ENCODE data around the gene MOK.

The MOK gene

GRCh38 chr14:102223682-102224081 is 81.3 kb downstream of the MOK start:
- ChIA-PET CTCF (interaction anchor here (2.0 to 2.6 kb wide), 2 partner anchors 12 to 91 kb away, joined by 6 to 17 read pairs; no protein-coding TSS in a partner anchor), POLR2A (no interaction called here)

DNA sequence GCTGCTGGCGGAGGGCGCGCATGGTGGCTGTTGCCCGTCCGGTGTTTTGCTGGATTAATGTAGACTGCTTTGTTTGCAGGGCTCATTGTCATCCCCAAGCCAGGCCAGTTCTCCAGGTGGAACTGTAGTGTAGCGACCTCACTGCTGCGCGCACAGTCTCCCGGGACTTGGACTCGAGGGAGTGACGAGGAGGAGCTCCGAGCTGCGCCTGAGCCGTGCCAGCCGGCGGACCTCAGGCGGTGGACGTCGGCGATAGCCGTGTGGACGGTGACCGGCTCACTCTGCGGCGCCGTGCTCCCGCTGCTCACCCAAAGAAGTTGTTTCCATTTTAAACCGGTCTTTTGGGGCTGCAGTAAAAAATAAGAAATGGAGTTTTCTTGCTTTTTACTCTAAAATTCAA is 82.2 kb downstream of the MOK start:
- no peak overlapping the region for H3K4me3 ChIP-seq (ENCODE audit: low read depth, low read length)
- no peak for DNase-seq (ENCODE audit: low read depth, low spot score)
- TF ChIP-seq CTCF (IDR thresholded peaks at IDR 0.05; ENCODE audit: insufficient read depth, low read length, missing control alignments): no peak
- ChIA-PET POLR2A (no interaction called here), CTCF (no interaction called here)

More at GRCh38 chr14:102223682-102224081, 81.3 kb downstream of the MOK start:
- no peak overlapping the region for H3K4me3 ChIP-seq (ENCODE audit: low read depth, low read length)
- TF ChIP-seq CTCF (IDR thresholded peaks at IDR 0.05; ENCODE audit: insufficient read depth, low read length, missing control alignments): no peak
- no peak for DNase-seq (ENCODE audit: low read depth, low spot score)

DNA sequence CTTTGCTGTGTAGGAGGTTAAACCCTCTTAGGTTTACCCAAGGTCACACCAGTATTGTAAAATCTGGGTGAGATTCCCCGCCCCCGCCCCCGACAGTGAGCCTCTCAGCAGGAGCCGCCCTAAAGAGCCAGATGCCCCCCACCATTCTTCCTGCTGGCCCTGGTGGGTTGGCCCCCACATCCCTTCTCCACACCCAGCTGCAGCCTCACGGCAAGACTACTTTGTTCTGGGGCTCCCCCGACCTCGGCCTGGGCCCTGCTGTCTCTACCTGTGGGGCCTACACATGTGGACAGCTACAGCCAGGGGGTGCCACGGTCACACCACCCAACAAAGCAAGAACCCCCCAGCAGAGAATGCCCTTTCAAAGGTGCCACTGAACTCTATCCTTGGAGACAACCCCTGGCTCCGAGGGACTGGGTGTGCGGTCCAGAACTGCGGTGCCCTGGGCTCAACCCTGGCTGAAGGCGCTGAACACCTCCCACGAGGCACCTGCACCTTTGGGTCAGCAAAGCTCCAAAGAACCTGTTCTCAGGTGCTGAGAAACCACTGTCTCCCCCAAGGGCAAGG is 82.9 kb downstream of the MOK start:
- no peak overlapping the region for H3K4me3 ChIP-seq (ENCODE audit: low read depth, low read length)
- CTCF ChIA-PET: interaction anchor here (1.2 to 1.8 kb wide), 3 partner anchors 12 to 92 kb away, joined by 4 to 8 read pairs (median 7); no protein-coding TSS in a partner anchor
- TF ChIP-seq CTCF (IDR thresholded peaks at IDR 0.05; ENCODE audit: insufficient read depth, low read length, missing control alignments): no peak
- POLR2A ChIA-PET: no interaction called here
- DNase-seq (ENCODE audit: low read depth, low spot score): no peak

DNA sequence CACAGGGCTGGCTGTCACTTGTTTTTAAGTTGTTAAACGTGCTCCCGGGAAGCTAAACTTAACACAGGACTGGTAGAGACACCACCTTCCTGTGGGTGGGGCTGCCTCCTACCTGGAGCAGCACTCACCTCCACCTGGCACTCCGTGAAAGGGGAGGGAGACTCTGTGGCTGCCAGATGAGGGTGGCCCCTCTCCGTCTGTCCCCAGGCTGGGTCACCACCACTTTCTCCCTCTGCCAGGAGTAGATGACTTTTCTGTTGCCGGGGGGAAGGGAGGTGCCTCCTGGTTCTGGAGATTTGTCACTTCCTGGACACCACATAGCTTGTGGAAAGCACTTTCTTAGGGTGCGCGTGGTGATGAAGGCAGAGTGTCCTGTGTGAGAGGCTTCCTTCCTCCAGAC is 83.9 kb downstream of the MOK start:
- POLR2A ChIA-PET: no interaction called here

DNA sequence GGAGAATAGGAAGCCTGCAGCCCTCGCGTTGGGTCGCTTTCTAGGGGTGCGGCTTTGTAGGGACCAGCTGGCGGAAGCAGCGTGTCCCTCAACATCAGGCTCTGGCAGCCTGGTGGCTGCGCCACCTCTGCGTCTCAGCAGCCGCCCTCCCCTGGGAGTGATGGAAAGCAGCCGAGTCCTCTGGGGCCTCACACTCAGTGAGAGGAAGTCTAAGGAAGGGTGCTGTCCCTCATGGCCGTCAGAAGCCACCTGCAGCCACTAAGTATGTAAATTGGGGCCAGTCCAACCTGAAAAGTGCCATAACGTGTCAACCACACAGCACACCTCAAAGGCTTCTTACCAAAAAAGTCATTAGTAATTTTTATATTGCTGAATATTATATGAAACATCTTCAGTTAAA is 84.9 kb downstream of the MOK start:
- POLR2A ChIA-PET: interaction anchor here (0.6 kb wide), 2 partner anchors 33 to 136 kb away, joined by 3 read pairs; no protein-coding TSS in a partner anchor
- TF ChIP-seq CTCF (IDR thresholded peaks at IDR 0.05; ENCODE audit: insufficient read depth, low read length, missing control alignments): no peak

More for the DNA sequence above, 83.9 kb downstream of the MOK start:
- CTCF ChIA-PET: interaction anchor here (1.0 to 1.8 kb wide), 4 partner anchors 9 to 93 kb away, joined by 3 to 8 read pairs (median 6); no protein-coding TSS in a partner anchor
- no peak for TF ChIP-seq CTCF (IDR thresholded peaks at IDR 0.05; ENCODE audit: insufficient read depth, low read length, missing control alignments)
- H3K4me3 ChIP-seq (ENCODE audit: low read depth, low read length): no peak overlapping the region
- DNase-seq (ENCODE audit: low read depth, low spot score): no peak

DNA sequence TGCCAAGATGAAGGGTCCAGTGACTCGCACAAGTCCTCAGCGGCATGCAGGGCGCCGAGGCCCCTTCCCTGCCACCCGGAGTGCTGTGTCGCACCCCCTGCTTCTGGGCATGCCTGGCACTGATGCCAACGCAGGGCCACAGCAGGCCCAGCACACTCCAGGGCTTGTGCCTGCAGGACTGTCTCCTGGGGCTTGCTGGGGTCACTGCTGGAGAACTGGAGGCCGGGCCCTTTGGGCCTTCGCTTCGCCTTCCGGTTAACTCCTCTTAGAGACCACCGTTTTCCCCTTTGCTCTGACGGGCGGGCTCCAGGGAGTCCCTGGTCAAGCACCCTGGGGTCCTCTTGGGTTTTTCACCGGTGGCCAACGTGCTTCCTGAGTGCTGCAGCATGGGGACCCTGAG is 85.6 kb downstream of the MOK start:
- H3K4me3 ChIP-seq (ENCODE audit: low read depth, low read length): no peak overlapping the region
- ChIA-PET POLR2A (no interaction called here), CTCF (interaction anchor here (2.3 kb wide), 1 partner anchor 94 kb away, joined by 7 read pairs; no protein-coding TSS in a partner anchor)
- no peak for DNase-seq (ENCODE audit: low read depth, low spot score)
- no peak for TF ChIP-seq CTCF (IDR thresholded peaks at IDR 0.05; ENCODE audit: insufficient read depth, low read length, missing control alignments)

More for the DNA sequence above, 84.9 kb downstream of the MOK start:
- H3K4me3 ChIP-seq (ENCODE audit: low read depth, low read length): no peak overlapping the region
- DNase-seq (ENCODE audit: low read depth, low spot score): no peak
- CTCF ChIA-PET: interaction anchor here (2.3 kb wide), 1 partner anchor 94 kb away, joined by 7 read pairs; no protein-coding TSS in a partner anchor

Measured in AG04449 (cell line).